ENCODE data around the gene MST1. TPM values are rescaled to one million over a fixed set of nuclear protein-coding genes. Genes with fewer than 3 reads are reported as not detected.

Gene MST1
- total RNA-seq, 1 donor from 2014 or later, result 12.4 TPM

GRCh38 chr3:49706456-49707112 is 17.3 kb upstream of the MST1 start:
- Histone ChIP-seq H3K4me3 (ENCODE audit: low read depth, low read length) (no peak overlapping the region), H3K27me3 (ENCODE audit: control insufficient read depth, insufficient read depth, low read length) (no peaks in the 10 kb centered on the region), H3K36me3 (ENCODE audit: control insufficient read depth, insufficient read depth, low read length) (peaks cover 3% of the 10 kb centered on the region)
- no peak for TF ChIP-seq CTCF (IDR thresholded peaks at IDR 0.05; ENCODE audit: insufficient read depth, low read length, poor library complexity, severe bottlenecking)
- DNase-seq (ENCODE audit: low read depth), result no peak

GRCh38 chr3:49705390-49705960 is 16.2 kb upstream of the MST1 start:
- DNase-seq (ENCODE audit: low read depth), result no peak
- Histone ChIP-seq H3K36me3 (ENCODE audit: control insufficient read depth, insufficient read depth, low read length) (peaks cover 3% of the 10 kb centered on the region), H3K27me3 (ENCODE audit: control insufficient read depth, insufficient read depth, low read length) (no peaks in the 10 kb centered on the region), H3K4me3 (ENCODE audit: low read depth, low read length) (no peak overlapping the region)
- no peak for TF ChIP-seq CTCF (IDR thresholded peaks at IDR 0.05; ENCODE audit: insufficient read depth, low read length, poor library complexity, severe bottlenecking)

GRCh38 chr3:49704629-49705028 is 15.4 kb upstream of the MST1 start:
- H3K4me3 ChIP-seq (ENCODE audit: low read depth, low read length), result no peak overlapping the region
- TF ChIP-seq CTCF (IDR thresholded peaks at IDR 0.05; ENCODE audit: insufficient read depth, low read length, poor library complexity, severe bottlenecking), result no peak

GRCh38 chr3:49703956-49704355 is 14.7 kb upstream of the MST1 start:
- TF ChIP-seq CTCF (IDR thresholded peaks at IDR 0.05; ENCODE audit: insufficient read depth, low read length, poor library complexity, severe bottlenecking), result no peak
- Histone ChIP-seq H3K27me3 (ENCODE audit: control insufficient read depth, insufficient read depth, low read length) (no peaks in the 10 kb centered on the region), H3K36me3 (ENCODE audit: control insufficient read depth, insufficient read depth, low read length) (peaks cover 3% of the 10 kb centered on the region), H3K4me3 (ENCODE audit: low read depth, low read length) (no peak overlapping the region)
- no peak for DNase-seq (ENCODE audit: low read depth)

More at GRCh38 chr3:49704629-49705028, 15.4 kb upstream of the MST1 start:
- no peaks in the 10 kb centered on the region for H3K27me3 ChIP-seq (ENCODE audit: control insufficient read depth, insufficient read depth, low read length)
- no peak for DNase-seq (ENCODE audit: low read depth)
- H3K36me3 ChIP-seq (ENCODE audit: control insufficient read depth, insufficient read depth, low read length), result peaks cover 3% of the 10 kb centered on the region

GRCh38 chr3:49703443-49703927 is 14.2 kb upstream of the MST1 start:
- peak; percentile 87 for TF ChIP-seq CTCF (IDR thresholded peaks at IDR 0.05; ENCODE audit: insufficient read depth, low read length, poor library complexity, severe bottlenecking)
- DNase-seq (ENCODE audit: low read depth), result no peak
- Histone ChIP-seq H3K36me3 (ENCODE audit: control insufficient read depth, insufficient read depth, low read length) (peaks cover 3% of the 10 kb centered on the region), H3K4me3 (ENCODE audit: low read depth, low read length) (no peak overlapping the region), H3K27me3 (ENCODE audit: control insufficient read depth, insufficient read depth, low read length) (no peaks in the 10 kb centered on the region)

All from kidney epithelial cell (primary cell).